A673 (cell line): Measurements from ENCODE around the gene PRR23E.

ENCODE experiments used
- EZH2 ChIP-seq: fragments of 200-600 bp; sonication (generic); IDR thresholded peaks from 2 replicates; pipeline ENCODE4 v1.6.1; 2017; ENCODE audit warnings: borderline replicate concordance, low read depth, mild to moderate bottlenecking, mixed read lengths, antibody characterized with exemption, low read length; ENCODE audit not compliant: poor library complexity, severe bottlenecking
- TF ChIP-seq, protein P1 (sequence below): fragments of 300-800, 200-600 bp; sonication (generic); conservative IDR thresholded peaks from 2 replicates; pipeline ENCODE4 v1.5.1; 2017; ENCODE audit warnings: low read depth, mild to moderate bottlenecking, antibody characterized with exemption, low read length, moderate library complexity, mixed read lengths

DNA sequence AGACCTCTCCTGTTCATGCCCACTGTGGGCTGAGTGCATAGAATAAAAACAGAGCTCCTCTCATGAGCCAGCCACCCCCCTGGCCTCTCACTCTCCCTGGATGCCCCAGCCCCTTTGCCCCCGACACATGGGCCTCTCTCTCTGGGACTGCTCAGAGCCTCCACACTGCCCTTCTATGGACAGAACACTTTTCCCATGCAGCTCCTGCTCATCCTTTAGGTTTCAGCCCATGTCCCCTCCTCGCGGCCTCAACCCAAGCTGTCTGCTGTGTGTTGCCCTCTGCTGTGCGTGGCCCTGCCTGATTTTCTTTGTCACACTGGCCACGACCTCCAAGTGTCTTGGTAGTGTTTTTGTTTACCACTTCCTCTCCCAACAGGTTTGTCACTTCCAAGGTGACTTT is 20.7 kb upstream of the PRR23E start:
- TF ChIP-seq, protein P1, sequence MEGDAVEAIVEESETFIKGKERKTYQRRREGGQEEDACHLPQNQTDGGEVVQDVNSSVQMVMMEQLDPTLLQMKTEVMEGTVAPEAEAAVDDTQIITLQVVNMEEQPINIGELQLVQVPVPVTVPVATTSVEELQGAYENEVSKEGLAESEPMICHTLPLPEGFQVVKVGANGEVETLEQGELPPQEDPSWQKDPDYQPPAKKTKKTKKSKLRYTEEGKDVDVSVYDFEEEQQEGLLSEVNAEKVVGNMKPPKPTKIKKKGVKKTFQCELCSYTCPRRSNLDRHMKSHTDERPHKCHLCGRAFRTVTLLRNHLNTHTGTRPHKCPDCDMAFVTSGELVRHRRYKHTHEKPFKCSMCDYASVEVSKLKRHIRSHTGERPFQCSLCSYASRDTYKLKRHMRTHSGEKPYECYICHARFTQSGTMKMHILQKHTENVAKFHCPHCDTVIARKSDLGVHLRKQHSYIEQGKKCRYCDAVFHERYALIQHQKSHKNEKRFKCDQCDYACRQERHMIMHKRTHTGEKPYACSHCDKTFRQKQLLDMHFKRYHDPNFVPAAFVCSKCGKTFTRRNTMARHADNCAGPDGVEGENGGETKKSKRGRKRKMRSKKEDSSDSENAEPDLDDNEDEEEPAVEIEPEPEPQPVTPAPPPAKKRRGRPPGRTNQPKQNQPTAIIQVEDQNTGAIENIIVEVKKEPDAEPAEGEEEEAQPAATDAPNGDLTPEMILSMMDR, result no peak
- TF ChIP-seq EZH2, result no peak
